Measurements from ENCODE around the gene GABBR2.

Gene GABBR2

DNA sequence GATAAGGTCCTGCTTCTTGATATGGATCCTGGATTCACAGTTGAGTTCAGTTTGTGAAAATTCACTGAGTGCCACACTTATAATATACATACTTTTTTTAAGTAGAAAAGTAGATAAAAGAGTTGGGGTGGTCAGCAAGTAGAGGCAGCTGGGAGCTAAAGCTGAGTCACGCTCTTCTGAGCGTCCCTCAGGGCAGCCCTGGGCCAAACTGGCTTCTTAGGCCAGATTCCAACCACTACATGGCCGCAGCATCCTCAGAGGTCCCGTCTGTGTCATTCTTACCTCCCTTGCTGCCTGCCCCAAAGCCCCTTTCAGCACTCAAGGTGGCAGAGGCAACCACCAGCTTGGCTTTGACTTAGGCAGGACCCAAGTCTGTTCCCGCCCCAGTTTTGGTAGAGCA is 329.9 kb downstream of the GABBR2 start:
- TF ChIP-seq CTCF (IDR thresholded peaks at IDR 0.05; ENCODE audit: low read depth, low read length, poor library complexity, severe bottlenecking), result no peak
- no peak for TF ChIP-seq EZH2phosphoT487 (IDR thresholded peaks at IDR 0.05; ENCODE audit: borderline replicate concordance, low read length)
- Histone ChIP-seq H3F3A (ENCODE audit: control insufficient read depth, insufficient read depth) (no peaks in the 10 kb centered on the region), H3K9me2 (replicated peaks; ENCODE audit: control insufficient read depth, low read length) (no peaks in the 10 kb centered on the region), H3K36me3 (ENCODE audit: control insufficient read depth, low read length) (no peaks in the 10 kb centered on the region), H3K79me2 (ENCODE audit: control insufficient read depth, low read length) (no peaks in the 10 kb centered on the region), H3K4me3 (ENCODE audit: low read length) (no peak overlapping the region), H3K27me3 (ENCODE audit: control insufficient read depth, low read length) (no peaks in the 10 kb centered on the region), H3K4me1 (ENCODE audit: control insufficient read depth, low read length) (peaks cover 23% of the 10 kb centered on the region), H4K20me1 (ENCODE audit: control insufficient read depth, insufficient read depth, low read depth, low read length) (0 out of 2 replicates have a peak, but pooled peaks cover 3% of the 10 kb centered on the region), H3K4me2 (ENCODE audit: low read length) (no peak overlapping the region), H3K27ac (ENCODE audit: low read depth, low read length) (no peak overlapping the region), H3K9me3 (ENCODE audit: control insufficient read depth, insufficient read depth, low read length) (no peaks in the 10 kb centered on the region)

DNA sequence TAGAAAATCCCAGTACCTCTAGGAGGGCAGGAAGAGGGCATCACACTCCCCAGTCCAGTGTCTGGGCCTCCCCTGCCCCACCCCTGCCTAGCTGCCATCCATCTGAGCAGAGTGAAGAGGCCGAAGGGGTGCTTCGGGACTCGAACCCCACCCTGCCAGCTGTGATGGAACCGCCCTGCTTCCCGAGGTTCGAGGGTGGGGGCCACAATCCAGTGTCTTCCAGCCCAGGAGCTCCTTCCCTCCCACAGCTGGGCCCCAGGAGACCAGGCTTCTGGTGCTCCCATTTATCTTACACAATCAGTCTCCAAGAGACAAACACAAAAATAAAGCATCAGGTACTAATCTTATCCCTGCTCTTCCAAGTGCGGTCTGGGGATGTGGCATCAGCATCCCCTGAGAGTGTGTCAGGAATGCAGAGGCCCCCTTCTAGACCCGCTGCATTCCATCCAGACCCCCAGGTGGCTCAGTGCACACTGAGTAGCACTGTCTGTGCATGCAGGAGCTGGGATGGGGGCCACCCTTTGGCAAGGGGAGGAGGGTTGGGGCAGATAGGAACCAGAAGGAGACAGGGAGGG is 330.4 kb downstream of the GABBR2 start:
- no peak overlapping the region for H3K4me2 ChIP-seq (ENCODE audit: low read length)
- no peaks in the 10 kb centered on the region for H3F3A ChIP-seq (ENCODE audit: control insufficient read depth, insufficient read depth)
- H3K4me3 ChIP-seq (ENCODE audit: low read length), result no peak overlapping the region
- no peaks in the 10 kb centered on the region for H3K36me3 ChIP-seq (ENCODE audit: control insufficient read depth, low read length)
- H3K9me3 ChIP-seq (ENCODE audit: control insufficient read depth, insufficient read depth, low read length), result no peaks in the 10 kb centered on the region
- H3K9me2 ChIP-seq (replicated peaks; ENCODE audit: control insufficient read depth, low read length), result no peaks in the 10 kb centered on the region
- no peaks in the 10 kb centered on the region for H3K79me2 ChIP-seq (ENCODE audit: control insufficient read depth, low read length)
- no peak for TF ChIP-seq EZH2phosphoT487 (IDR thresholded peaks at IDR 0.05; ENCODE audit: borderline replicate concordance, low read length)
- TF ChIP-seq CTCF (IDR thresholded peaks at IDR 0.05; ENCODE audit: low read depth, low read length, poor library complexity, severe bottlenecking), result no peak
- H3K27ac ChIP-seq (ENCODE audit: low read depth, low read length), result no peak overlapping the region
- H3K4me1 ChIP-seq (ENCODE audit: control insufficient read depth, low read length), result peaks cover 23% of the 10 kb centered on the region
- 0 out of 2 replicates have a peak, but pooled peaks cover 3% of the 10 kb centered on the region for H4K20me1 ChIP-seq (ENCODE audit: control insufficient read depth, insufficient read depth, low read depth, low read length)
- no peaks in the 10 kb centered on the region for H3K27me3 ChIP-seq (ENCODE audit: control insufficient read depth, low read length)

- Histone ChIP-seq H4K20me1 (ENCODE audit: control insufficient read depth, insufficient read depth, low read depth, low read length) (no peaks in the 10 kb centered on the region), H3K4me3 (ENCODE audit: low read length) (no peak overlapping the region), H3K36me3 (ENCODE audit: control insufficient read depth, low read length) (no peaks in the 10 kb centered on the region), H3K27me3 (ENCODE audit: control insufficient read depth, low read length) (no peaks in the 10 kb centered on the region), H3K4me2 (ENCODE audit: low read length) (no peak overlapping the region), H3K79me2 (ENCODE audit: control insufficient read depth, low read length) (no peaks in the 10 kb centered on the region), H3K9me2 (replicated peaks; ENCODE audit: control insufficient read depth, low read length) (no peaks in the 10 kb centered on the region), H3K27ac (ENCODE audit: low read depth, low read length) (no peak overlapping the region), H3F3A (ENCODE audit: control insufficient read depth, insufficient read depth) (no peaks in the 10 kb centered on the region), H3K4me1 (ENCODE audit: control insufficient read depth, low read length) (peaks cover 16% of the 10 kb centered on the region), H3K9me3 (ENCODE audit: control insufficient read depth, insufficient read depth, low read length) (no peaks in the 10 kb centered on the region)
- TF ChIP-seq EZH2phosphoT487 (IDR thresholded peaks at IDR 0.05; ENCODE audit: borderline replicate concordance, low read length) (no peak), CTCF (IDR thresholded peaks at IDR 0.05; ENCODE audit: low read depth, low read length, poor library complexity, severe bottlenecking) (no peak)
These were observed 333.5 kb downstream of the GABBR2 start for GRCh38 chr9:98375138-98375726.
